A549 (cell line): Measurements from ENCODE around the gene KIT. TPM values are rescaled to one million over a fixed set of nuclear protein-coding genes. Genes with fewer than 3 reads are reported as not detected.

Source experiments
- ATAC-seq, 2 experiments: fragments of 200-7000 bp in 1 of 2; fragments of >200 bp in 1 of 2; cut with Nextera tagmentation in 1 of 2; cut with Tn5 transposase in 1 of 2; 3 replicates each; pipeline versions ENCODE4 v1.8.0 to v1.9.1; 2018 to 2020; ENCODE audit warnings: mild to moderate bottlenecking in 1 of 2, moderate library complexity in 1 of 2
- CTCF ChIA-PET: fragments of 300-600 bp; sonication (Branson Sonifier 250); formaldehyde crosslinking; extraction: SDS; loops from one replicate; lab custom pipeline; 2021; ENCODE audit warnings: antibody characterized with exemption, inconsistent platforms; lab: Yijun Ruan, JAX
- POLR2A ChIA-PET: fragments of 350-600 bp; formaldehyde crosslinking; extraction: SDS; loops from one replicate; lab custom pipeline; 2021; ENCODE audit warnings: antibody characterized with exemption, inconsistent platforms; lab: Yijun Ruan, JAX
- DNase-seq, 2 experiments: peaks; one replicate each; pipeline versions ENCODE4 v3.0.0 to v3.0.0-alpha.2; 2011 to 2016; ENCODE audit warnings: low read depth in 1 of 2, low spot score in 1 of 2
- FAIRE-seq: peaks from 2 replicates; lab custom pipeline; 2011; peaks lifted over from hg19 to GRCh38; lab: Jason Lieb, UNC
- H3K27ac ChIP-seq, 2 experiments: fragments of >200 bp; sonication (Bioruptor Twin); formaldehyde crosslinking; 3 replicates each; pipeline ENCODE4 v1.5.1; 2016 to 2017
- H3K4me1 ChIP-seq: fragments of >200 bp; sonication (Bioruptor Twin); formaldehyde crosslinking; 3 replicates; pipeline ENCODE4 v1.6.1; 2016
- H3K4me2 ChIP-seq: fragments of >200 bp; sonication (Bioruptor Twin); formaldehyde crosslinking; 3 replicates; pipeline ENCODE4 v1.6.1; 2016
- H3K4me3 ChIP-seq: fragments of >200 bp; sonication (Bioruptor Twin); formaldehyde crosslinking; 3 replicates; pipeline ENCODE4 v1.5.1; 2016
- H3K9me3 ChIP-seq: fragments of >200 bp; sonication (Bioruptor Twin); formaldehyde crosslinking; 3 replicates; pipeline ENCODE4 v1.6.1; 2016
- CBX2 ChIP-seq: fragments of 200-600 bp; sonication (generic); IDR thresholded peaks from 2 replicates; pipeline ENCODE4 v1.6.1; 2016; ENCODE audit warnings: low read depth, mild to moderate bottlenecking, borderline replicate concordance
- CEBPB ChIP-seq, 2 experiments: fragments of >200 bp in 1 of 2; sonication (Bioruptor Twin) in 1 of 2; formaldehyde crosslinking in 1 of 2; IDR thresholded peaks; 2 replicates each; pipeline ENCODE4 v1.6.1; 2012 to 2016
- CHD2 ChIP-seq: fragments of 150-350 bp; IDR thresholded peaks from 2 replicates; pipeline ENCODE4 v1.6.1; 2014; ENCODE audit warnings: low read length; ENCODE audit not compliant: partially characterized antibody
- CHD4 ChIP-seq: fragments of 200-600 bp; sonication (generic); IDR thresholded peaks from 2 replicates; pipeline ENCODE4 v1.6.1; 2016; ENCODE audit warnings: antibody characterized with exemption, mild to moderate bottlenecking, borderline replicate concordance
- EP300 ChIP-seq, 2 experiments: fragments of >200 bp; sonication (Bioruptor Twin); formaldehyde crosslinking; IDR thresholded peaks; 2 replicates in 1 of 2; 3 replicates in 1 of 2; pipeline ENCODE4 v1.6.1; 2016 to 2017
- FOSL2 ChIP-seq, 2 experiments: fragments of 450-650 bp in 1 of 2; fragments of >200 bp in 1 of 2; sonication (Bioruptor Twin) in 1 of 2; formaldehyde crosslinking; IDR thresholded peaks; 2 replicates each; pipeline versions ENCODE4 v1.5.0 to v1.6.1; 2016 to 2020; ENCODE audit warnings: mild to moderate bottlenecking in 1 of 2, moderate library complexity in 1 of 2
- GATA3 ChIP-seq: IDR thresholded peaks from 2 replicates; pipeline ENCODE4 v1.6.1; 2012; ENCODE audit warnings: borderline replicate concordance
- HDAC2 ChIP-seq: fragments of 200-600 bp; sonication (generic); IDR thresholded peaks from 2 replicates; pipeline ENCODE4 v1.6.1; 2016
- HOXB13 ChIP-seq: fragments of 250-450 bp; sonication (Bioruptor Pico); IDR thresholded peaks from 2 replicates; pipeline ENCODE4 v1.5.0; 2020; ENCODE audit warnings: low read depth, mild to moderate bottlenecking, moderate library complexity
- JUN ChIP-seq, 2 experiments: fragments of >200 bp; sonication (Bioruptor Twin); formaldehyde crosslinking; IDR thresholded peaks; 2 replicates in 1 of 2; 3 replicates in 1 of 2; pipeline ENCODE4 v1.6.1; 2016 to 2017
- KDM5A ChIP-seq: fragments of 200-600 bp; sonication (generic); IDR thresholded peaks from 2 replicates; pipeline ENCODE4 v1.6.1; 2016; ENCODE audit warnings: antibody characterized with exemption, mild to moderate bottlenecking
- MAZ ChIP-seq: fragments of 150-350 bp; IDR thresholded peaks from 2 replicates; pipeline ENCODE4 v1.6.1; 2014; ENCODE audit warnings: antibody characterized with exemption, low read depth, low read length, borderline replicate concordance
- MYC ChIP-seq: IDR thresholded peaks from 2 replicates; pipeline ENCODE4 v1.6.1; 2012; ENCODE audit warnings: mild to moderate bottlenecking, inconsistent platforms, low read length, improper control_type of control experiment, borderline replicate concordance
- NPAS2 ChIP-seq: fragments of 250-450 bp; sonication (Bioruptor Pico); IDR thresholded peaks from 2 replicates; pipeline ENCODE4 v1.8.0; 2022; ENCODE audit warnings: mild to moderate bottlenecking, moderate library complexity, borderline replicate concordance
- PHF8 ChIP-seq: fragments of 200-600 bp; sonication (generic); IDR thresholded peaks from 2 replicates; pipeline ENCODE4 v1.6.1; 2016; ENCODE audit warnings: low read depth, mild to moderate bottlenecking, antibody characterized with exemption, moderate library complexity, borderline replicate concordance
- RCOR1 ChIP-seq: fragments of 150-350 bp; IDR thresholded peaks from 2 replicates; pipeline ENCODE4 v1.6.1; 2014; ENCODE audit warnings: antibody characterized with exemption, low read length, low read depth
- RNF2 ChIP-seq: fragments of 200-600 bp; sonication (generic); IDR thresholded peaks from 2 replicates; pipeline ENCODE4 v1.6.1; 2016; ENCODE audit warnings: low read depth, mild to moderate bottlenecking, antibody characterized with exemption, moderate library complexity, borderline replicate concordance
- SMC3 ChIP-seq: fragments of >200 bp; sonication (Bioruptor Twin); formaldehyde crosslinking; IDR thresholded peaks from 3 replicates; pipeline ENCODE4 v1.6.1; 2018; ENCODE audit warnings: inconsistent platforms
- ZC3H11A ChIP-seq: fragments of 450-650 bp; IDR thresholded peaks from 2 replicates; pipeline ENCODE4 v1.6.1; 2014; ENCODE audit warnings: antibody characterized with exemption, mild to moderate bottlenecking
- WGBS: methylation state at CpG from one replicate; pipeline ENCODE4 v1.1.6; 2017; ENCODE audit errors: missing lambda C conversion rate; 5-methylcytosine and 5-hydroxymethylcytosine counted together
- polyA plus RNA-seq, 4 experiments: library from polyadenylated mRNA; depleted of rRNA in 3 of 4; stranded (reverse); fragments of >200 nt; fragmentation: RNase III in 1 of 4; extraction: RNeasy Plus Mini Kit Qiagen cat#74134 plus additional on column Dnase treatment in 1 of 4; gene quantifications; 2 replicates in 3 of 4; 3 replicates in 1 of 4; pipeline ENCODE4 v1.2.3, GENCODE V29; 2011 to 2017
- TF ChIP-seq, protein P1 (sequence below): fragments of 200-600 bp; sonication (generic); IDR thresholded peaks from 2 replicates; pipeline ENCODE4 v1.6.1; 2016; ENCODE audit warnings: antibody characterized with exemption, mild to moderate bottlenecking, moderate library complexity
- TF ChIP-seq, protein P2 (sequence below): IDR thresholded peaks from 2 replicates; pipeline ENCODE4 v1.6.1; 2012
- TF ChIP-seq, protein P3 (sequence below): fragments of 250-450 bp; sonication (Bioruptor Pico); IDR thresholded peaks from 2 replicates; pipeline ENCODE4 v1.5.0; 2021; ENCODE audit warnings: mild to moderate bottlenecking, moderate library complexity, borderline replicate concordance

Gene KIT
- polyA plus RNA-seq, 2 of the 4 experiments (the other 2 are of a cell fraction) = not detected

DNA sequence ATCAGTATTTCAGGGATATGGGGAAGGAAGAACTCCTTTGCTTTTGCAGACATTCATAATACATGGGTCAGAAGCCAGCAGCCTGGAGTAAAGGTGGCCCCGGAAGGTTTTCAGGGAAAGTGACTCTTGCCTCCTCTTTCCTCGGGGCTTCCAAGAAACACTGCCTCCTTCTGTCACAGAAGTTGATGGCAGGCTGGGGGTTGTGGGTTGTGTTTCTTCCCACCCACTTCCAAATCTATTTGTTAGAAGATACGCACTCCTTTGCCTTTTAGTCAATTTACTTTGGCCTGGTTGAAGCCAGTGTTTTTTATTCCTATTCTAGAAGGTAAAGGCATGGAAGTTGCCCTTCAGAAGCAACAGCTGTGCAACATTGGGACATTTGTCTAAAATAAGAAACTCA is 19.7 kb downstream of the KIT start (continued):
- TF ChIP-seq, protein P1, sequence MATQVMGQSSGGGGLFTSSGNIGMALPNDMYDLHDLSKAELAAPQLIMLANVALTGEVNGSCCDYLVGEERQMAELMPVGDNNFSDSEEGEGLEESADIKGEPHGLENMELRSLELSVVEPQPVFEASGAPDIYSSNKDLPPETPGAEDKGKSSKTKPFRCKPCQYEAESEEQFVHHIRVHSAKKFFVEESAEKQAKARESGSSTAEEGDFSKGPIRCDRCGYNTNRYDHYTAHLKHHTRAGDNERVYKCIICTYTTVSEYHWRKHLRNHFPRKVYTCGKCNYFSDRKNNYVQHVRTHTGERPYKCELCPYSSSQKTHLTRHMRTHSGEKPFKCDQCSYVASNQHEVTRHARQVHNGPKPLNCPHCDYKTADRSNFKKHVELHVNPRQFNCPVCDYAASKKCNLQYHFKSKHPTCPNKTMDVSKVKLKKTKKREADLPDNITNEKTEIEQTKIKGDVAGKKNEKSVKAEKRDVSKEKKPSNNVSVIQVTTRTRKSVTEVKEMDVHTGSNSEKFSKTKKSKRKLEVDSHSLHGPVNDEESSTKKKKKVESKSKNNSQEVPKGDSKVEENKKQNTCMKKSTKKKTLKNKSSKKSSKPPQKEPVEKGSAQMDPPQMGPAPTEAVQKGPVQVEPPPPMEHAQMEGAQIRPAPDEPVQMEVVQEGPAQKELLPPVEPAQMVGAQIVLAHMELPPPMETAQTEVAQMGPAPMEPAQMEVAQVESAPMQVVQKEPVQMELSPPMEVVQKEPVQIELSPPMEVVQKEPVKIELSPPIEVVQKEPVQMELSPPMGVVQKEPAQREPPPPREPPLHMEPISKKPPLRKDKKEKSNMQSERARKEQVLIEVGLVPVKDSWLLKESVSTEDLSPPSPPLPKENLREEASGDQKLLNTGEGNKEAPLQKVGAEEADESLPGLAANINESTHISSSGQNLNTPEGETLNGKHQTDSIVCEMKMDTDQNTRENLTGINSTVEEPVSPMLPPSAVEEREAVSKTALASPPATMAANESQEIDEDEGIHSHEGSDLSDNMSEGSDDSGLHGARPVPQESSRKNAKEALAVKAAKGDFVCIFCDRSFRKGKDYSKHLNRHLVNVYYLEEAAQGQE = no peak
- no peak for TF ChIP-seq EP300 (IDR thresholded peaks at IDR 0.05)
- no peak for TF ChIP-seq PHF8
- TF ChIP-seq CHD4 = no peak

DNA sequence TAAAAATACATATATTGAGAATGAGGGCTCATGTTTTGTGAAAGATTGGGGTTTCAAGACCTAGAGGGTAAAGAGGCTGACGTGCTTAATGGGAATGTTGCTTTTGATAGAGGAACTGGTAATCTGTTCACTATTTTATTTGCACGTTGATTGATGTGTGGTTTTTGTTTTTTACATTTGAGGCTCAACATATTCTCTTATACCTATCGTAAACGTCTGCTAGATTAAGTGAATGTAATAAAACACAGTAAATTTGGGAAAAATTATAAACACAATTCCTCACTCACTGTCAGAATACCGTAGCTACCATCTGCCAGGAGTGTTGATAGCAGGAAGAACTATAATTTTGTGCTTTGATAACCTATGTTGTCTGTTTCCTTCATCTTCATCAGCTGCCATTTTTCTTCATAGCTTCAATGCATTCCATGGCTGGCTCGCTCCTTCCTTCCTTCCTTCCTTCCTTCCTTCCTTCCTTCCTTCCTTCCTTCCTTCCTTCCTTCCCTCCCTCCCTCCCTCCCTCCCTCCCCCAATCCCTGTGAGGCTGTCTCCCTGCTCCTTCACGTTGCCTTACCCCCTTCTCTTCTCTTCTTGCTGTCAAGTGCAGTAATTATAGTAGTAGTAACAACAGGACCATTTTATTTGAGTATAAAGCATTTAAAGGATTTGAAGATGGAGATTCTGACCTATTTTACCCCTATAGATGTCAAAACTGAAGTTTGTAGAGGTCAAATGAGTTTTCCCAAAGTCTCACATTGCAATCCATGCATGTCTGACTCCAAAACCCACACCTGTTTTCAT is 20.3 kb downstream of the KIT start:
- no peaks in the 10 kb centered on the region for H3K4me1 ChIP-seq
- ATAC-seq (no peak), FAIRE-seq (no peak), DNase-seq (no peak)
- WGBS = 11% methylated on average over 7 of the region's 7 CpGs
- no peak overlapping the region for H3K4me2 ChIP-seq
- no peaks in the 10 kb centered on the region for H3K9me3 ChIP-seq
- no peak overlapping the region for H3K27ac ChIP-seq
- POLR2A ChIA-PET = no interaction called here
- TF ChIP-seq SMC3 (no peak), ZC3H11A (no peak), FOSL2 (IDR thresholded peaks at IDR 0.05) (no peak), FOSL2 (CRISPR knock-in tag; IDR thresholded peaks at IDR 0.05) (no peak), CEBPB (IDR thresholded peaks at IDR 0.05) (no peak), HDAC2 (no peak), RCOR1 (no peak), HOXB13 (no peak), NPAS2 (CRISPR knock-in tag) (no peak), GATA3 (no peak)
- TF ChIP-seq, protein P2, sequence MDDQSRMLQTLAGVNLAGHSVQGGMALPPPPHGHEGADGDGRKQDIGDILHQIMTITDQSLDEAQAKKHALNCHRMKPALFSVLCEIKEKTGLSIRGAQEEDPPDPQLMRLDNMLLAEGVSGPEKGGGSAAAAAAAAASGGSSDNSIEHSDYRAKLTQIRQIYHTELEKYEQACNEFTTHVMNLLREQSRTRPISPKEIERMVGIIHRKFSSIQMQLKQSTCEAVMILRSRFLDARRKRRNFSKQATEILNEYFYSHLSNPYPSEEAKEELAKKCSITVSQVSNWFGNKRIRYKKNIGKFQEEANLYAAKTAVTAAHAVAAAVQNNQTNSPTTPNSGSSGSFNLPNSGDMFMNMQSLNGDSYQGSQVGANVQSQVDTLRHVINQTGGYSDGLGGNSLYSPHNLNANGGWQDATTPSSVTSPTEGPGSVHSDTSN = no peak
- H3K4me3 ChIP-seq = no peak overlapping the region
- CTCF ChIA-PET = interaction anchor here (0.9 kb wide), 1 partner anchor 283 kb away, joined by 3 read pairs; no protein-coding TSS in a partner anchor

DNA sequence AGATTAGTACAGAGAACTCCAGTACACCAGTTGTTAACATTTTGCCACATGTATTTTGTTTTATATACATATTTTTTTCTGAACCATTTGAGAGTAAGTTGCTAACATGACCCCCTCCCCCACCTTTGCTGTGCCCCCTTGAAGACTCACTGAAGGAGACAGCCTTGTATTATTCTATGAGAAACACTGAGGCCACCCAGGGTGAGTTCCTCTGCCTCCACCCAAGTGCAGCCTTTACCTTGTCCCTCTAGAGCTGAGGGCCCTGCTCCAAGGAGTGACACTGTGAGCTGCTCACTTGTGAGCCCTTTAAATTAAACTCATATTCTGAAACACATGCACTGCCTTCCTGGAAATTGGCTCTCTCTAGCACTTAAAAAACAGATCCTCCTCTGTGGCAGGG is 21.1 kb downstream of the KIT start:
- ATAC-seq (no peak), DNase-seq (no peak)
- CTCF ChIA-PET = interaction anchor here (0.9 kb wide), 1 partner anchor 282 kb away, joined by 3 read pairs; no protein-coding TSS in a partner anchor

More for the DNA sequence above, 21.1 kb downstream of the KIT start:
- no peak for FAIRE-seq
- no peak overlapping the region for H3K27ac ChIP-seq
- no peak overlapping the region for H3K4me3 ChIP-seq
- no peaks in the 10 kb centered on the region for H3K9me3 ChIP-seq
- no peak overlapping the region for H3K4me2 ChIP-seq
- TF ChIP-seq RNF2 = no peak
- no peak for TF ChIP-seq JUN (IDR thresholded peaks at IDR 0.05)
- TF ChIP-seq CBX2 = no peak
- TF ChIP-seq, protein P3, sequence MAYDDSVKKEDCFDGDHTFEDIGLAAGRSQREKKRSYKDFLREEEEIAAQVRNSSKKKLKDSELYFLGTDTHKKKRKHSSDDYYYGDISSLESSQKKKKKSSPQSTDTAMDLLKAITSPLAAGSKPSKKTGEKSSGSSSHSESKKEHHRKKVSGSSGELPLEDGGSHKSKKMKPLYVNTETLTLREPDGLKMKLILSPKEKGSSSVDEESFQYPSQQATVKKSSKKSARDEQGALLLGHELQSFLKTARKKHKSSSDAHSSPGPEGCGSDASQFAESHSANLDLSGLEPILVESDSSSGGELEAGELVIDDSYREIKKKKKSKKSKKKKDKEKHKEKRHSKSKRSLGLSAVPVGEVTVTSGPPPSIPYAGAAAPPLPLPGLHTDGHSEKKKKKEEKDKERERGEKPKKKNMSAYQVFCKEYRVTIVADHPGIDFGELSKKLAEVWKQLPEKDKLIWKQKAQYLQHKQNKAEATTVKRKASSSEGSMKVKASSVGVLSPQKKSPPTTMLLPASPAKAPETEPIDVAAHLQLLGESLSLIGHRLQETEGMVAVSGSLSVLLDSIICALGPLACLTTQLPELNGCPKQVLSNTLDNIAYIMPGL (CRISPR knock-in tag) = no peak
- no peak for TF ChIP-seq FOSL2 (IDR thresholded peaks at IDR 0.05)
- TF ChIP-seq FOSL2 (CRISPR knock-in tag; IDR thresholded peaks at IDR 0.05) = no peak
- TF ChIP-seq MYC = no peak
- no peak for TF ChIP-seq MAZ
- no peak for TF ChIP-seq KDM5A
- no peak for TF ChIP-seq ZC3H11A
- TF ChIP-seq HOXB13 = no peak
- no peak for TF ChIP-seq CHD2
- POLR2A ChIA-PET = no interaction called here
- no peaks in the 10 kb centered on the region for H3K4me1 ChIP-seq
